ENCODE data around the gene TLCD1.

Gene TLCD1

DNA sequence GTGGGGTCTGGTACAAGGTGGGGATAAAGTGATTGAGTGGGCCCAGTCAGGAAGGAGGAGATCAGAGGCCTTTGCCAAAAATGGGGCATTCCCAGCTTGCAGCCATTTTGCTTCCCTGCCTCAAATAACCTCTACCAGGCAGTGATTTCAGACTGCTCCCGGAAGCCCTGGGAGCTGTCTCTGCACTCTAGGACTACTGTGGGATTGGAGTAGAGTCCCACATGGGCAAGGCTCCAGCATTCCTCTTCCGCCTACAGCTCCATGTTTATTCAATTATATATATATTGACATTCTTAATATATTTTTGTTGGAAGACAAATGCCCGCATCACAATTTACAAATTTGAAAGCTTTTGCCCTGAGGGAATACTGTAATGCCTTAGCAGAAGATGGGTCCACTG is 50.5 kb downstream of the TLCD1 start:
- DNase-seq = no peak
